K562 treated with DMSO at 1 percent for 4 hours (cell line): ENCODE data around the gene RGS7. TPM values are rescaled to one million over a fixed set of nuclear protein-coding genes. Genes with fewer than 3 reads are reported as not detected.

Source experiments
- total RNA-seq: library from RNA; unstranded; fragments of 300-600 nt; gene quantifications from 2 replicates; pipeline ENCODE4 v1.2.3, GENCODE V29; 2022; ENCODE audit not compliant: insufficient read depth

Gene RGS7
- not detected in 2 replicates for total RNA-seq

GRCh38 chr1:241356519-241357365 lies at the start of gene RGS7:
TSS of gene RGS7 (minus strand) at chr1:241357205.

Other genes with a start within 250 kb of the RGS7 start
- gene FH, start 162.6 kb upstream of the RGS7 start, total RNA-seq: 133 and 138 TPM in 2 replicates
- gene KMO, start 175.2 kb upstream of the RGS7 start, total RNA-seq: not detected in 2 replicates